NCI-H187 (cell line): ENCODE measurements around the gene NAP1L5.
A peak's percentile ranks its signal among the peaks of the same experiment; 100 is the strongest.

Experiments used
- DNase-seq, 2 experiments: peaks; one replicate each; lab custom pipeline; 2025; lab: John Stamatoyannopoulos, UW

NAP1L5 gene

GRCh38 chr4:88722276-88722780, 24.7 kb upstream of the NAP1L5 start:
- DNase-seq, result no peak

GRCh38 chr4:88720451-88721428, 23.1 kb upstream of the NAP1L5 start:
- DNase-seq, result no peak

GRCh38 chr4:88719381-88719780, 21.8 kb upstream of the NAP1L5 start:
- DNase-seq, result no peak

- no peak for DNase-seq
These were observed 20.5 kb upstream of the NAP1L5 start for GRCh38 chr4:88718098-88718497.

GRCh38 chr4:88713782-88714181, 16.2 kb upstream of the NAP1L5 start:
- no peak for DNase-seq

GRCh38 chr4:88709989-88710388, 12.4 kb upstream of the NAP1L5 start:
- DNase-seq, result no peak

- no peak for DNase-seq
These were observed 8.9 kb upstream of the NAP1L5 start for GRCh38 chr4:88706574-88706973.

GRCh38 chr4:88705805-88706492, 8.3 kb upstream of the NAP1L5 start:
- no peak for DNase-seq

- DNase-seq, result no peak
These were observed 7.6 kb upstream of the NAP1L5 start for GRCh38 chr4:88705223-88705622.

GRCh38 chr4:88702782-88703181, 5.2 kb upstream of the NAP1L5 start:
- DNase-seq, result no peak

- DNase-seq, result no peak
These were observed 890 bp upstream of the NAP1L5 start for GRCh38 chr4:88698519-88698918.

GRCh38 chr4:88697141-88697540, 488 bp downstream of the NAP1L5 start:
- DNase-seq, result peak in 1 of 2 experiments; percentile 10

GRCh38 chr4:88696630-88697029, 999 bp downstream of the NAP1L5 start:
- no peak for DNase-seq

GRCh38 chr4:88693792-88694191, 3.8 kb downstream of the NAP1L5 start:
- DNase-seq, result no peak

- no peak for DNase-seq
These were observed 7.3 kb downstream of the NAP1L5 start for GRCh38 chr4:88690355-88690754.

- no peak for DNase-seq
These were observed 16.4 kb downstream of the NAP1L5 start for GRCh38 chr4:88681209-88681608.

GRCh38 chr4:88675543-88675942, 22.1 kb downstream of the NAP1L5 start:
- no peak for DNase-seq

- no peak for DNase-seq
These were observed 22.6 kb downstream of the NAP1L5 start for GRCh38 chr4:88674979-88675378.

- DNase-seq, result no peak
These were observed 23.1 kb downstream of the NAP1L5 start for GRCh38 chr4:88674565-88674964.

GRCh38 chr4:88673886-88674285, 23.7 kb downstream of the NAP1L5 start:
- DNase-seq, result no peak

GRCh38 chr4:88672987-88673386, 24.6 kb downstream of the NAP1L5 start:
- no peak for DNase-seq

GRCh38 chr4:88661739-88662138, 35.9 kb downstream of the NAP1L5 start:
- DNase-seq, result no peak
